Measurements from ENCODE around the gene ROBO1.
A peak's percentile ranks its signal among the peaks of the same experiment; 100 is the strongest.

The ROBO1 gene

DNA sequence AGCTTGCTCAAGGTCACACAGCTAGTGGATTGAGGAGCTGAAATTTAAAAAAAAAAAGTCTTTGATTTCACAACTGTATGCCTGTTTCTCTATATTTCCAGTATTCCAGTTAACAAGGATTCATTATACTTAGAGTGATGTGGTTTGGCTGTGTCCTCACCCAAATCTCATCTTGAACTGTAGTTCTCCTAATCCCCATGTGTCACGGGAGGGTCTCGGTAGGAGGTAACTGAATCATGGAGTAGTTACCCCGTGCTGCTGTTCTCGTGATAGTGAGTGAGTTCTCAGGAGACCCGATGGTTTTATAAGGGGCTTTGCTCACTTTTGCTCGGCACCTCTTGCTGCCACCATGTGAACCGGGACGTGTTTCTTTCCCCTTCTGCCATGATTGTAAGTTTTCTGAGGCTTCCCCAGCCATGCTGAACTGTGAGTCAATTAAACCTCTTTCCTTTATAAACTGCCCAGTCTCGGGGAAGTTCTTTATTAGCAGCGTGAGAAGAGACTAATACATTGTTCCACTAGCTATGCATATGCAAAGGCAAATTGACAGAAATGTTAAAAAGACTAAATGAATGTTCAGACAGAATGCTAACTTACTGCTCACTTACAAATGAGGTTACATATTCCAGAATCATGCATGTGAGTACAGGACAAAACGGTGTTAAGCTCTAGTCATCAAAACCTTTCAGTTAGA lies 1101.9 kb downstream of the ROBO1 start:
- DNase-seq: no peak

DNA sequence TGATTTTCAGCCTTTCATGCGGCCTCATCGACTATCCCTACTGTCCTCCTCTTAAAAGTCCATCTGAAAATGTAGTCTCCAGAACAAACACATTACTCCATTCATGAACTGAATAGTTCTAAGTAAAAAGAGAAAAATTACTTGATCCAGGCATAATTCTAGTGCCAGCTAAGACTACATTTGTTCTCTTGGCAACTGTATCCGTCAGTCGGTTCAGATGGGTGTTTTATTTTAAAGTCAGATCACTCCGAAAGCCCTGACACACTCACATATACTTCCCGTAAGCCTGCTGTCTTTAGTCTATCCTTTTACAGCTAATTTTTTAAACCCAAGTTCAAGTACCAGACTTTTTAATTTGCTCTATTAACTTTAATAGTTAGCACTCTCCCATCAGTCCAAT lies 1102.7 kb downstream of the ROBO1 start:
- DNase-seq: no peak

DNA sequence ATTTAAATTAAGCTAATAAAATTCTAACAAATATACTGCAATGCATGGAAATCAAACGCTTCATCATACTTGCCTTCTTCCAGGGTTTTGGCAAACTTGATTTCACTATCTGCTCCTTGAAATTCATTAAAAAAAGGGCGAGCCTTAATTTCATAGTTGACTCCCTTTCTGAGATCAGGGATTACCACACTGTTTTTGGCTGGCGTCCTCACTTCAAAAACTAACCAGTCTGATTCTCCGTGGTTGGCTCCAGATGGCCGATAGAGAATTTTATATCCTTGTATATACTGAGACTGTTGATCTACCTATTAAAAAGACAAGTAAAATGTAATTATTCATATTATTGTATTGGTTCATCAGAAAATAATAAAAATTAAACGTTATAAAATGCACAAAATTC lies 1106.8 kb downstream of the ROBO1 start:
- no peak for DNase-seq

DNA sequence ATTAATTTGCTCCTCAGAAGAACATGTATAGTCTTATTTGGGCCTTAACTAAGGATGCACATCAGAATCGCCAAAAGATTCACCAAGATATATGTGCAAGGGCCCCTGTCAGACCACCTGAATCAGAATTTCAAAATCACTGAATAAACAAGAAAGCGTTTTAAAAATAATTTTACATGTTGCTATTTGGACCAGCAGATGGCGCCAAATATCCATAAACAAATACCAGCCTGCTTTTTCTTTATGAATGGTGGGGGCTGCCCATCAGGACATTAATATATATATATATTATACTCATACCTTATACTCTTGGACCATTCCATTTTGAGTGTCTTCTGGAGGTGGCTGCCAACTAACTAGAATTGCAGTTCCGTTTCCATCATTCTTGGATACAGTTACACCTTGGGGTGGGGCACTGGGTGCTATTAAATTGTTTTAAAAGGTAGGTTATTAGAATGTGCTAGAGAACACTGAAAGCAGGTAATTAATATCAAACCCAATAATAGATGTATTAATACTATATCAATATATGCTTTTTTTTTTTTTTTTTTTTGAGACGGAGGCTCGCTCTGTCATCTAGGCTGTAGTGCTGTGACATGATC lies 1108.3 kb downstream of the ROBO1 start:
- peak in 1 of 2 experiments; percentile 1 for DNase-seq

DNA sequence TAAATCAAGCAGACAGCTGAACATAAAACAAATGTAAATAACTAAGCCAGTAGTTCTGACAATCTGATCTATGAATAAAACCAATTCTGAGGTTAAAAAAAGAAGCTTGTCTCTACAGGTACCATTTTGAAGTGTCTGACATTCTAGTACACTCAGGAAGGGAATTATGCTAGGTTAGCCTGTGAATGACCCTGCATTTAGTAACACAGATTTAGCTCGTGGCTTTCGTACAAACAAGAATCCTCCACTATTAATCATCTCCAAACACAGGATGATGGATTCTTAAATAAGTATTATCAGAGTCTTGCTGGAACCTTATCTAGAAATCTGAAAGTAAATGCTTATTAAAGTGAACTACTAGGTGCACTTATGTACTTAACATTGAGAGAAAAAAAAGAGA lies 1120.1 kb downstream of the ROBO1 start:
- DNase-seq: no peak

DNA sequence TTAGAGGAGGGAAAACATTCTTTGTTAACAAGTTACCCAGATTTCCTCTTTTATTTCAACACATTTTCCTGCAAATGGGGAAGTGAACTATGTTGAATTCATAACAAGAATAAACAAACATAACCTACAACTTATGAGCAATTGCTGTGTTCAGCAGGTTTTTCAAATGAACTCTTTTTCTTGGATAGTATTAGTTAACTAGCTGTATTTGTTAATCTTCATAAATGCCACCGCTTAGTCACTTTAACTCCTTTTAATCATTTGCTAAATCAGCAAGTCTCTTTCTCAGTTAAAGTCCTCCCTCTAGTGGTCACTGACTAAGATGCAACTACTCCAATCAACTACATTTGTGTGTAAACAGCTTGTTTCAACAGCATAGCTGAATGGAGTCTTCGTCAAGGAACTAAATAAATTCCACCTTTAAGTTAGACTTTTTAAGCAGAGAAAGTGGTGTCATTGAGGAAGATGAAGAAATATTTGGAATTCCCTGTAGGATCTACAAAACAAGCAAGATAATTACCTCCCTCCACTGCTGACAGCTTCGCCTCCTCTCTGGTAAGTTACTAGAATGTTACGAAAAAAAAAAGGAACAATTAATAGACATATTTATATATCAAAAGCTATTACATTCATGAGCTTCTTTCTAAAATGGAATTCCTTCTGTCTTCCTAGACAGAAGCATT lies 1122.0 kb downstream of the ROBO1 start:
- DNase-seq: peak in 1 of 2 experiments; percentile 43

DNA sequence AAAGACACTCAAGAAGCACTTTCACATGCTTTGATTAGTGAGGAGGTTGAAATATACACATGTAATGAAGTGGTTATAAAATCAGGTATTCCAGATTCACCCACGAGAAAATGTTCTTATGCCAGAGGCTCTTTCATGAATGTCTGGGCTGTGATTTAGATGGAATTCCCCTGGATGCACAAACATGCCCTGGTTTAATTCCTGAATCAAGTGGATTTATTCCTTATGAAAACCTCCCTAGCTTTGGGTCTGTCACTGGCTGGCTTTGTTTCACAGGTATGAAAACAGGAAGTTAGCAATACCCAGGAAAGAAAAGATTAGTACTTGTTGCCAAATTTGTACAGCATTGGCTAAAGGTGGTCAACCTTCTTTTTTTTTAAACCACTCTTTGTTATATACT lies 1123.0 kb downstream of the ROBO1 start:
- no peak for DNase-seq

DNA sequence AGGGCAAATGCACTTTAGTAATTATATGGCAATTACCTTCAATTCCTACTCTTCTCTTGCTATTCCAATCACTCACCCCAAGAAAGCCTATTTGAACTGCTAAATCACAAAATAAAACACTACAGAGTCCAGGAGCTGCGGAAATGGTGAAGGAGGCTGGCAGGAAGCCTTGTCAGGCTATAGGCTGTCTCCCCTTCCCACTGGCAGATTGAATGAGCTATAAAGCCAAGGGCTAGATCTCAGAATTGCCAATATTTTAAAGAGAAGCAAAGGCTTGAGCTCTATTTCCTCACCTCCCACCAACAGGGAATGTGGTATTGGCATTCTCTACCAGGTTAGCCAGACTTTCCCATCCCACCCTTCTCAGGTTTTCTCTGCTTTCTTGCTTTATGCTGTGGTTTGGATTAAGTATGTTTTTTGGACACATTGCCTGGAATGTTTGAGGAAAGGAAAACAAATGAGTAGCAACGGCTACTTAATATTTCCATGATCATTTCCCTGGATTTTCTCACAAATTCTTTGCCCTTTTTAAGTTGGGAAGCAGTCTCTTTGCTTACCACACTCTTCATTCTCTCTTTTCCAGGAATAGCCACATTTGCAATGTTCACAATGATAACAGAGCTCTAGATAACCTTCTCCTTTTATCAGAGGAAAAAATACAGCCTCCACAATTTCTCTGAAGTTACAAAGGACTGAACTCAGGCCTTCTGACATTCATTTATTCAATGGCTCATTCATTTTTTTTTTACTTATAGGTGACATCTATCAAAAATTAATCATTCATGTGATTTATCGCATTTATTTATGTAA lies 1125.4 kb downstream of the ROBO1 start:
- no peak for DNase-seq

DNA sequence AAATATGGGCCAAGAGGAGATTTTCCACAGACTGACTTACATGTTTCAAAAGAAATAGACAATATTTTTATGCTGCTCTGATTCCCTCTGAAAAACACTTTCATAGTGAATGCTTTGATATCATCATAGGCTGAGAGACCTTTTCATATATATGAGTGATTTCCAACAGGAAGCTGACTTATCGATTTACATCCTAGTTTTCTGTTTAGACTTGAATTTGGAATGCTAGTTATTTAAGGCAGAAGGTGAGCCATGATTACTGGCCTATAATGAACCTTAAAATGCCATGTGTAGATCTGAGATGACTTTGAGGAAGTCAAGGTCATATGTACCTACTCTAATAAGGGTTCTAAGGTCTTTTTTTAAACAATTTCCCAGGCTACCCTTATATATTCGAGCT lies 1126.1 kb downstream of the ROBO1 start:
- DNase-seq: no peak

DNA sequence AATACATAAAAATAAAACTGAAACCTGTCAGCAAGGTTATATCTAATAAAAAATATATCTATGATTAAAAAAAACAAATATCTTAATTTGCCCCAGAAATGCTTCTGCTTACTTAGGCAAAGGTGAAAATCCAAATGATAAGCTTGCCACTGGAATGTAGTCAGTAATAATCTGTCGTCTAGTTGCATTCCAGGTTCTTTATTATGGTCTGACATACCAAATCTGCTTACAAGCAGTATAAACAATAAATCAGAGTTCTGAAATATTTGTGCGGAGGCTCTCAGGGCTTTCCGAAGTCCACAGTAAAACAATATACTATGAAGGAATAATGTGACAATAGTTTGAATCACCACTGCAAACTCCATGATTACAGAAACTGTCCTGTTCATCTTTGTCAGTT lies 1133.5 kb downstream of the ROBO1 start:
- DNase-seq: no peak

DNA sequence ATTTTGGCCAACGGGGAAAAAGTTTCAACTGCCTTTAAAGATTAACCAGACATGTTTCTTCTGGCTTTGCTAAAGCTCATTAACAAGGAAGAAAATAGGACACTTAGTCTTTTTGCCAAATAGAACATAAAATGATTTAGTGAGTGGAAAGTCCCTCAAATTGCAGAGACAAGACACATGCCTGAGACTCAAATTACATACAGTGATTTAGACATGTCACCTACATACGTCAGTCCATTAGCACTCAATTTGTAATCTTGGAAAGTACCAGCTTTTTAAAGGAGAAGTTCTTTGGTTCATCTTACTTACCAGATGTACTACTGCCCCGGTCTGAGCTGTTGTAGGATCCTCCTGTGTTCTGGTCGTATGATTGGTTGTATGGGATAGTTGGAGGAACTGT lies 1134.2 kb downstream of the ROBO1 start:
- DNase-seq: no peak

DNA sequence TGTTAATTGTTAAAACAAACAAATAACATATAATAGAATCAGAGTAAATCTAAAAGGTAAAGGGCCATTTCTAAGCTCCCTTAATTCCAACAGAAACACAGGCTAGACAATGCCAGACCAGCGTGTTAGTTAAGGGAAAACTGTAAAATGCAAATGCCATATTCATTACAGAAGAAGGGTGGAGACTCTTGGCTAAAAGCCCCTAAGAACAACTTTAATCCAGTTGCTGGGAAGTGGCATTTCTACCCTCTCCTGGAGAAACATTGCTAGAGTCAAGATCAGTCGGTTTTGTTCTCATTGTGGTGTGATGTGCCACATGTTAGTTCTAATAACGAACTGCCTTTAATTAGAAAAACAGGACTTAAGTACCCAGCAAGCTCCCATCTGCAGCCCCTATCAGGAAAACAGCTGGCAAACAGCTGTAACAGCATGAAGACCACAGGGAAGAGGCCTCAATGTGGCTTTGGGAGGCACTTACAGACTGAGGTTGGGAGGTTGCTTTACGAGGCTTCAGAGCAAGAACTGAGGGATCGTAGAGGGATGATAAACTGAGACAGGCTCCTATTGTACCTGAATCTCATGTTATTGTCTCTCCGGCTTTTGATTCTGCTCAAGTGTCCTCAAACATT lies 1134.8 kb downstream of the ROBO1 start:
- DNase-seq: no peak

DNA sequence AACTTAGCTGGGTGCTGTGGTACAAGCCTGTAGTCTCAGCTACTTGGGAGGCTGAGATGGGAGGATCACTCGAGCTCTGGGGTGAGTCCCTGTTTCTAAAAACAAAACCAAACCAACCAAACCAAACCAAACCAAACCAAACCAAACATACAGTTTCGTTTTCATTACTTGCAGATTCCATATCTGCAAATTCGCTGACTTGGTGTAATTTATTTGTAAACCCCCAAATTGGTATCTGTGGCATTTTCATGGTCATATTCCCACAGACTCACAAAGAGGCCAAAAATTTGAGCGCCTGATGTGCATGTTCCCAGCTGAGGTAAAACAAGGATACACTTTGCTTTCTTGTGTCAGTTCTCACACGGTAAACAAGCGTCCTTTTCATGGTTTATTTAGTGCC lies 1138.3 kb downstream of the ROBO1 start:
- DNase-seq: no peak

DNA sequence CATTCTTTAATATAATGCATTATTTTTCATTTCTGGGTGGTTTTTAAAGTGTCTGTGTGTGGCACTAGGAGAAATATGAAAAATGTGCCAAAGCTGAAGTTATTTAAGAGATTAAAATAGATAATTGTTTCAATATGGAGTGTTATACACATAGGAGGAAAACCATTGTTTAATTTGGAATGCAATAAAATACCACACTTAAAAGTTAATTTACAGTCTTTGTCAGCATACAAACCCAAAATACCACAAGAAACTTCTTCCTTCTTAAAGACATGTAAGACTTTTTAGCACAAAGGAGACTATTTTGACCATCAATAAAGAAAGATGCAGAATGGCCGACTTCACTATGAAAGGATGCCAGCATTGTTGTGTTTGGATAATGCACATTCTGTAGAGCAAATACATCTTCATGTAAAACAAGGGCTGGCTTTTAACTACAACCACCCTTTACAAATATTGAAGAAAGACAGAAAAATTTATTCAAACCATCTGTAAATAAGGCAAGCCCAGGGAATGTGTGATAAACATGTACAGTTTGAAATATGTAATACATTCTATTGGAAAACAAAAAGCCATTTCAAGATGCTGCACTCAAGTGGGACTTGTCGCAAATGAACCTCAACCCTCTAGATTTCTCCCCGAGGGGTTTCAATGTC lies 1146.6 kb downstream of the ROBO1 start:
- no peak for DNase-seq

DNA sequence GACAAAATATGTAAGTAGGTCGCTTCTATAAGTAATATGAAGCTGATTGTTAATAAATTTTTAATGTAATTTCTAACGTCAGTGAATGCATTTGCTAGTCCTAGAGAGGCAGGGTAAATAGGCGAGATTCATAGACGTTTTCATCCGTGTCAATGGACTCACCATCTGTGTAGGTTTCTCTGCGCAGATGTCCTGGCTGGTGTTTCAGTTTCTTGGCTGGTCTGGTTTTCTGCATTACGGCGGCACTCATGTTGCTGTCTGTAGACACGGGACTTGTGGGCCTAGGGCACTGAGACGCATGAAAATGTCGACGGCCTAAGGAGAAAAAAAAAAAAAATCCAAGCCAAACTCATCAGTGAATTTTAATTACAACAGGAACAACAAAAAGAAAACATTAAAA lies 1153.3 kb downstream of the ROBO1 start:
- no peak for DNase-seq

DNA sequence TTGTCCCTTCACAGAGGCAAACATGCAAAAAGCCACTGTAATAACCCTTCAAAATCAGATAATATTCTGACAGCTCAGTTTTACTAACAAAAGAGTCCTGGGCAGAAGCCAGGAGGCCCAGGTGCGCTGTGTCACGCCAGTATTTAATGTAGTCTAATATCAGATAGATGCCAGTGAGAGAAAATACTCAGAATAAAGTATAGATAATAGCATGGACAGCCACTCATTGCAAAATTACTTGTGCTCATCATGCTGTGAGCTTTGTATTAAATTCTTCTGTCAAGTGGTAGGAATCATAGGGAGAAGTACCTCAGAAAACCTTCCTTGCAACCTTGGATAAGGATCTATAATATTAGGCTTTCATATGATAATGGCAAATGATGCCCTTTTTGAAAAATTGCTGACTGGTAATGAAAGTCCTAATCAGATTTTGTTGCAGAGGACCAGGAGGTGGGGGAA lies 1154.3 kb downstream of the ROBO1 start:
- no peak for DNase-seq

DNA sequence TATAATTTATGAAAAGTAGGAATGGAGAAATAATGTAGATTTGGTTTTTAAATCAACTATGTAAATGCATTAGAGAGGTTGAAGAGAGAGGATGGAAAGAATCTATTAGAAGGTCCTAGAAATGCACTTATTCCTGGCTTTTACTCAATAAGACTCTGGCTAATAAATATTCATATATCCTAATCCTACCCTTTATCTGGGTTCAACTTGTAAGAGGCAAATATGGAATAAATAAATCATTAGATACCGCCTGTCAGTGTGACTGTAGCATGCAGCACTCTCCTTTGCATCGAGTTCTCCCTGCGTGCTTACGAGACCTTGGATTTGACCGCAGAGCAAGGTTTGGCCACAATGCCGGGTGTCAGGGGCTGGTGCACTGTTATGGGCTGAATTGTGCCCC lies 1156.5 kb downstream of the ROBO1 start:
- DNase-seq: no peak

DNA sequence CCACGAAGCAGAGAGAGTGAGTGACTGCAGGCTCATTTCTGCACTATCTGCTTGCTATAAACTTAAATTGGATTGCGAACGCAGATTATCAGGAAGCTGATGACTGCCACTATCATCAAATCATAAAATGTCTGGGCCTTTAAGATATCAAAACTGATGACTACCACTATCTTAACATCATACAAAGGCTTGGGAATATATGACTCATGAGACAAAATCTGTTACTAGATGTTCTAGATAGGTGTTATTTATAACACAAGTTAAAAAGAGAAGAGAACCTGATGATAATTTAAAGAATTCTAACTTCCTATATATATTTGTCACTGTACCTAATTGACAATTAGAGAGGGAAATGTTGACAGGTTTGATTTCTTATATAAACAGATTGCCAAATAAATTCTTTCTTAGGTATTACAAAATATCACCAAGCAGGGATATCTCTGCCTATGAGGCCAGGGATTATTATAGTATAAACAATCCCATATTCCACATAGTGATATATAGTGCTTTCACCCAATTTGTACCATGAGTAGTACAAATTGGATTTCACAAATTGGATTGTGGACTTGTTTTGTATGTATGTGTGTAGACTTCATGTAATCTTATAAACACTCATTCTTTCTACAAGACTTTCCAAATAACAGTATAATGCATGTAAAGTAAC lies 1157.2 kb downstream of the ROBO1 start:
- no peak for DNase-seq

DNA sequence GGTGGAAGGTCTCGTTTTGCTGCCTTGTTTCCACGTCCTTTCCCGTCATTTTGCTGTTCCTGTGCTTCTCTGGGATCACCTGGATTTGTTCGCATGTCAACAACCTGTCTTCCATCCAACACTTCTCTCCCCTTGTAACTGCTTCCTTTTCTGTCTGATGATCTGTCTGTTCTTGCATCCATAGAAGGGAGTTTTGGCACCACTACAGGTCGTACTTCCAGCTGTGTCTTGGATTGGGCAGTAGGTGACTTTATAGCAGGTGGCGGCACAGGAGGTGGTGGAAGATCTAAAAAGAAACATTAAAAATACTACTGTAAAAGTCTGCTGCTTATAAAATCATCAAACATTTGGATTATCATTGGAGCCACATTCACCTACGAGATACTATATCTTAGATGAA lies 1161.0 kb downstream of the ROBO1 start:
- no peak for DNase-seq

DNA sequence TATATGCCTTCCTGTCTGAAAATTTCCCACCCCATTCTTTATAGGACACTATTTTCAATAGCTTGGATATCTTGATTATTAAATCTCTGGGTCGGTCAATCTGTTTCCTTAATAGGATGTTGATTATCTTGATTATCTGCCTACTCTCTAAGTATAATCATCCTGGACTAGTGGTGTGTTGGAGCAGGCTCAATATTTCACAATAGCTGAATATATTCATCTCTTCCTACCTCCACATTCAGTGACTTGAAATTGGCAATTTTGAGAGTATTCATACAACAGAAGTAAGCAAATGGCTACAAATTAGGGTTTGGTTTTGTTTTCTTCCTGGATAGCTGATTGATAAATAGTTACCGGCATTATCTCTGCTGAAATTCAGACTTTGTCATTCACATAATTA lies 1162.6 kb downstream of the ROBO1 start:
- no peak for DNase-seq

DNA sequence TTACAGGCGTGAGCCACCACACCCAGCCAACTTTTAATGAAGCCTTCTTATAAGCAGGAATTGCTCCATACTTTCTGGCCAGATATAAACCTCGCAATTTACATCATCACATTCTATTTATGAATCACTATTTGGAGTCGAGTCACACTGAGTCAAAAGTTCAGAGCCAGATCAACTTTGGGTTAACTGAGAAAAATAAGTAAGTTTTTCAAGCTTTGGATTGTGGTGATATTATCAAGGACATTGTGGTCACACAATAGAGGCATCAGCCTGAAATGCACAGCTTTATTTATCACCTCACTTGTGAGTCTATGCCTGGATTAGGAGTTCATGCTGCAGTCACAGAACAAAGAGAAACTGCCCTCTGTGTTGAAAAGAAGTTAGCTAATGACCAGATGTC lies 1163.5 kb downstream of the ROBO1 start:
- no peak for DNase-seq

DNA sequence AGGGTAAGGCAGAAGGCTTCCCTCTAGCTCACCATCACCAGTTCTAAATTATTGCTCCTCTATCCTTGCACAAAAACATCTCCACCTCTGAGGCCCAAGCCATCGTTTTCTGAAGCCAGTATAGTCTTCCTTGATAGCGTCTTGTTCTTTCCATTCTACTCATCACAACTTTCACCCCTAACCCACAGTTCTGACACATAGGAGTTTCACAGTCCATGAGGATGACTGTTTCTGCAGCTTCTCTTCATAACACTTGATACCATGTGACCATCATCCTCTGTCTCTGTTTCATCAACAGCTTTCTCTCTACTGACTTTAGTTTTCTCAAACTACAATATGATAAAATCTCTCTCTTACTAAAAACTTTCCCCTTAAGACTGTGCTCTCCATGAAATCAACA lies 1166.5 kb downstream of the ROBO1 start:
- DNase-seq: no peak

Measured in SW 1271 (cell line).